Astrocyte of the spinal cord (primary cell): ENCODE measurements around the gene CNGA1.
A peak's percentile ranks its signal among the peaks of the same experiment; 100 is the strongest.

ENCODE experiments used
- DNase-seq: peaks from one replicate; pipeline ENCODE4 v3.0.0; 2011; ENCODE audit warnings: low read depth, low spot score
- H3K4me3 ChIP-seq: 2 replicates; pipeline ENCODE4 v1.5.1; 2011; ENCODE audit warnings: low read depth, mild to moderate bottlenecking, low read length, moderate library complexity
- in situ Hi-C: cut with HindIII; loops from 2 replicates; pipeline ENCODE4 v1.10.0; 2017; ENCODE audit warnings: low sequenced_read_pairs
- TF ChIP-seq, protein P1 (sequence below): IDR thresholded peaks from 2 replicates; pipeline ENCODE4 v1.5.1; 2012; ENCODE audit warnings: low read depth, mild to moderate bottlenecking, low read length, inconsistent platforms

Gene CNGA1

DNA sequence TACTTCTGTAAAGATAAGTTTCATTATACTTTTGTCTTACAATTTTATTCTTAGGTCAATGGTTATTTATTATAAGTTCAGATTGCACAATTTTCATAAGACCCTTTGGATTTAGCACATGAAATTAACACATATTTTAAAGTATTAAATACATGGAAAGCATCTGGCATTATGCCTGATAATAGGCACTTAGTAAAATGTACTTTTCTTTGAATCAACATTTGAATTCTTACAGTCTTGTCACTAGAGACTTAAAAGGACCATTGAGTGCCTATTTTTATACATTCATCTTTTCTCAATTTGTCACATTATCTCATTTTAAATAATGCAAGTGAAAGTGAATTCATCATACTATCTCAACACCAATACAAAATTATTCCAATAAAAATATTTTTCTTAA, 23.1 kb upstream of the CNGA1 start:
- TF ChIP-seq, protein P1, sequence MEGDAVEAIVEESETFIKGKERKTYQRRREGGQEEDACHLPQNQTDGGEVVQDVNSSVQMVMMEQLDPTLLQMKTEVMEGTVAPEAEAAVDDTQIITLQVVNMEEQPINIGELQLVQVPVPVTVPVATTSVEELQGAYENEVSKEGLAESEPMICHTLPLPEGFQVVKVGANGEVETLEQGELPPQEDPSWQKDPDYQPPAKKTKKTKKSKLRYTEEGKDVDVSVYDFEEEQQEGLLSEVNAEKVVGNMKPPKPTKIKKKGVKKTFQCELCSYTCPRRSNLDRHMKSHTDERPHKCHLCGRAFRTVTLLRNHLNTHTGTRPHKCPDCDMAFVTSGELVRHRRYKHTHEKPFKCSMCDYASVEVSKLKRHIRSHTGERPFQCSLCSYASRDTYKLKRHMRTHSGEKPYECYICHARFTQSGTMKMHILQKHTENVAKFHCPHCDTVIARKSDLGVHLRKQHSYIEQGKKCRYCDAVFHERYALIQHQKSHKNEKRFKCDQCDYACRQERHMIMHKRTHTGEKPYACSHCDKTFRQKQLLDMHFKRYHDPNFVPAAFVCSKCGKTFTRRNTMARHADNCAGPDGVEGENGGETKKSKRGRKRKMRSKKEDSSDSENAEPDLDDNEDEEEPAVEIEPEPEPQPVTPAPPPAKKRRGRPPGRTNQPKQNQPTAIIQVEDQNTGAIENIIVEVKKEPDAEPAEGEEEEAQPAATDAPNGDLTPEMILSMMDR = no peak
- DNase-seq = no peak
- in situ Hi-C loops = no loop called here
- H3K4me3 ChIP-seq = no peak overlapping the region

DNA sequence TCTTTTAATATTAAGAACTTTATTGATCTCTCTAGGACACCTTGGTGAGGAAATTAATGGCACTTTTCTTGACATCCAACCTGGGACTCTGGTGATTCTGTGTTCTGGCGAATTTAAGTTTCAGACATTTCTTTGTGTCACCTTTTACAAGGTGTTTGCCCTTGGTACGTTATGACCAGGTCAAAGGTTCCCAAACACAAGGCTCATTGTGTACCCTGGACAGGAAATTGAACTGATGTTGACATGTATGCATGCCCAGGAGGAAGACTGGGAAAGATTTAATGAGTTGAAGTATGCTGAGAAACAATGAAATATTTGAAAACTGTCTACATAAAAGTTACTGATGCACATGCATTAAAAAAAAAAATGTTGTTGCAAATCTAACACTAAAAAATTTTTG, 22.2 kb upstream of the CNGA1 start:
- DNase-seq = no peak
- in situ Hi-C loops = no loop called here
- TF ChIP-seq, protein P1 = no peak
- H3K4me3 ChIP-seq = no peak overlapping the region

DNA sequence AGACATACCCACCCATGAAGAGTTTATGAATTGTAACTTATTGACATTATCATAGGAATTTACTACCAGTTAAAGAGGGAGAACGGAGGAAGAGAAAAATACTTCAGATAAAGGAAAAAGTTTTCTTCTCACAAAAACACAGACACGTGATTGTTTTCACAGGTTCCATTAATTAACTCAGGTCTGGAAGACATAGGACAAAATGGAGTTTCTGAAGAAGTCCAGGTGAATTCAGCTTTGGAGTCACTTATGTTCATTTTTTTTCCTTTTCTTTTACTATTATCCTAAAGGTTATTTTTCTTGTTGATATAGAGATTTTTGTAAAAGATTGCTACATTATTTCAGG, 20.6 kb upstream of the CNGA1 start:
- no peak for DNase-seq
- in situ Hi-C loops = no loop called here
- TF ChIP-seq, protein P1 = no peak
- H3K4me3 ChIP-seq = no peak overlapping the region

DNA sequence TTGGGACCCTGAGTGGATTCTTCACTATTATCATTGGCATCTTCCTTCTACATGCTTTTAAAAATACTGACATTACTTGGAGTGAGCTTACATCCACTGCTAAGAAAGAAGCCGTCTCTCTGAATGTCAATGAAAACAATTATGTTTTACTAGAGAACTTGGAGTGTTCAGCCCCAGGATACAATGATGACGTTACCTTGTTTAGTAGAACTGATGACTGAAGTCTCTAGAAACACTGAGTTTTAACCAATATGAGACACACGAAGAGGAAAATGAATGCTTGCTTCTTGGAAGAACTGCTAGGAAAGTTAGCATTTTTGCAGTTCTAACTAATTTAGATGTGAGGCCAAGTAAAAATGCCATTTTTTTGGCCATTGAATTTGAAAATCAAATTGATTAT, 19.5 kb upstream of the CNGA1 start:
- TF ChIP-seq, protein P1 = no peak
- H3K4me3 ChIP-seq = no peak overlapping the region
- no peak for DNase-seq
- in situ Hi-C loops = no loop called here

DNA sequence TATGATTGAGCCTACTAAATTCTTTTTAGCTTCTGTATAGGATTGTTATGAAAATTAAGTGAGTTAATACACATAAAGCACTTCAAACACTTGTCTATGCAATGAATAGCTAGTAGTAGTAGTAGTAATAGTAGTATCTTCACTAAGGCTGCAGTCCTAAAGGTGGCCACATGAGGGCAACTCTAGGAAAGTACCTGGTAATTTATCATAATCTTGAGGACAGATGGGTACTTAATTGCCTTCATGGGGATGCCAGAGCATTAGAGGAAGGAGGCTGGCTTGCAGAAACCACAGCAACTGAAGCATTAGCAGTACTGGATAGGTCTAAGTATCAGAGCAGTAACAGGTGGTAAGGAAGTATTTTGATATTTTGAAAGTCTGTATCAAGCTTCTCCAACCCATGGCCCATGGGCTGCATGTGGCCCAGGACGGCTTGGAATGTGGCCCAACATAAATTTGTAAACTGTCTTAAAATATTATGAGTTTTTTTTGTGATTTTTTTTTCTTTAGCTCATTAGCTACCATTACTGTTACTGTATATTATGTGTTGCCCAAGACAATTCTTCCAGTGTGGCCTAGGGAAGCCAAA, 17.4 kb upstream of the CNGA1 start:
- in situ Hi-C loops = no loop called here
- TF ChIP-seq, protein P1 = peak; percentile 50
- H3K4me3 ChIP-seq = no peak overlapping the region
- no peak for DNase-seq

DNA sequence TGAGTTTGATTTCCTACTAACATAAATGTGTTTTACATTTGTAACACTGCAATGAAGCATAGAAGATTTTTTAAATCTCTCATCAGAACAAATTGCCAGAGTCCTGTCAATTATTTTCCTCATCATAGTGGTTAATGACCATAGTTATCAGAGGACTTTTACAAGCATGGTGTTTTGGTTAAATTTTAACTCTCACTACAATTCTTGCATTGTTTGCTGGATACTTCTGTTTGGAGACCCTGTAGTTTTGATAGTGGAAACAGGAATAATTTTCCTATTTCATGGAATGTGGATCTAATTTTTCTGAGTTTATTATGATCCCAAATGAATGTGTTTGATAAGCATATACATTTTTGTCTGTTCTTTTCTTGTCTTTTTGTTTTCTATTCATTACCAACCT, 16.9 kb upstream of the CNGA1 start:
- TF ChIP-seq, protein P1 = no peak
- in situ Hi-C loops = no loop called here
- H3K4me3 ChIP-seq = no peak overlapping the region
- DNase-seq = no peak

DNA sequence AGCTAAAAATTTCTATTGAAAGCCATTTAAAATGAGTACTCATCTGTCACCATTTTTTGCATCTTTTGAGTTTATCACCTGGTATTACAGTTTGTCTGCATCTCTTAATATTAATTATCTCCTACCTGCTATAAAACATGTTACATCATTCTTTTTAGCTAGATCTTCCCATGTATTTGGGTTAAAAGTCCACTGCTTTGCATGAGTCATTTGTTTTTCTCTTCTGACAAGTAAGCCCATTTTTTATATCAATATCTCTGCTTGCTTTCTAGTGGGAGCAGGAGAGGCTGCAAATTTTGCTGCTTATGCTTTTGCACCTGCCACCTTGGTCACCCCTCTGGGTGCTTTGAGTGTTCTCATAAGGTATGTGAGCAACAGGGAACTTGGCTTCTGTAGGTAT, 16.2 kb upstream of the CNGA1 start:
- H3K4me3 ChIP-seq = no peak overlapping the region
- in situ Hi-C loops = no loop called here
- no peak for DNase-seq
- TF ChIP-seq, protein P1 = no peak
